Activated gamma-delta T cell treated with anti-CD3 and anti-CD28 coated beads, Interleukin-2, amount 50 U/mL, for 16 hours (primary cell): ENCODE data around the gene ABRACL.

Experiments used
- DNase-seq: peaks from one replicate; pipeline ENCODE4 v3.0.0-alpha.2; 2020; ENCODE audit warnings: low read depth

ABRACL gene

DNA sequence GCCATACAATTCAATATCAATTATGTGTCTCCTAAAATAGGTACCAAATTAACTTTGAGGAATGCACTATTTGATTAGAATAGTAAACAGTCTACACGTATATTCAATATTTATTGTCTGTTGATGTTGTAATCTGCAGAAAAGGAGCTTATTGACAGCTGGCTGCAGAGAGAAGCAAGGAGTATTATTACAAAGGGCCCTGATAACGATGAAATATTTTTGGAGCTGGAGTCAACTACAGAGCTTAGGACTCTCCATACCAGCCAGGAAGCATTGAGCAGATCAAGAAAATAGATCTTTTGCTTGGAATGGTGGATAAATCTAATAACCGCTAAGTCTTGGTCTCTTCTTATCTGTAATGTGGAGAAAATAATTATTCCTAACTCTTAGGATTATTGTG lies 25.5 kb downstream of the ABRACL start:
- DNase-seq: no peak

DNA sequence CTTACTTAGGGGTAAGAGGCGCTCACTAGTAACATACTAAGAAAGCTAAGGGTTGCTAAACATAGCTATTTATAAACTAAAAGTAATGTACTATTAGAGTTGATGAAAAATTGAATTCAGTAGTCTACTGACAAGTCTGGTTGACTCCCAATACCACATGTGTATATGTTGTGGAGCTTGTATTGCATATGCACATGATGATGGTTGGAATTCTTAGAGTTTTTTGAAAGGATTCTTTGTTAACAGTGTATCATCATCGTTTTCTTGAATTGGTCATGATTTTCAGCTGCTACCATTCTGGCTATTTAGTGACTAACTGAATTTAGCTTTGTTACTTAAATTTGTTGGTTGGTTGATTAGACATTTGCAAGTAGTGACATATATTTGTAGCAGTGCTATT lies 27.2 kb downstream of the ABRACL start:
- no peak for DNase-seq

DNA sequence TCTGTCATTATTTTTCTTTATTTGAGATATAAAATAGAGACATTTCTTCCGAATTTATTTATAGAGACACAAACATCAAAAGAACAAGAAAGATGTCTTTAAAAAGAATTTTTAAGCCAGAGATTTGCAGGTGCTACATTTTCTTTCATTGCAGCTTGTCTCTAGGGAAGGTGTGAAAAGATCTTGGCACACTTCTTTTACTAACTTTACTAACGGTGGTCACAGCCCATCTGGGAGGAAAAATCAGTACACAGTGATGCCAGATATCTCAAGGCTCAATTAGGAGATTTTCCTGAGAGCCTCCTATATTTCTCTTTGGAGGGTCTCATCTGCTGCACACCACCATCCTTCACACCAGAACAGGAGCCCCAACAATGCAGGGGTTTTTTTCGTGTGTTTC lies 29.5 kb downstream of the ABRACL start:
- DNase-seq: no peak

DNA sequence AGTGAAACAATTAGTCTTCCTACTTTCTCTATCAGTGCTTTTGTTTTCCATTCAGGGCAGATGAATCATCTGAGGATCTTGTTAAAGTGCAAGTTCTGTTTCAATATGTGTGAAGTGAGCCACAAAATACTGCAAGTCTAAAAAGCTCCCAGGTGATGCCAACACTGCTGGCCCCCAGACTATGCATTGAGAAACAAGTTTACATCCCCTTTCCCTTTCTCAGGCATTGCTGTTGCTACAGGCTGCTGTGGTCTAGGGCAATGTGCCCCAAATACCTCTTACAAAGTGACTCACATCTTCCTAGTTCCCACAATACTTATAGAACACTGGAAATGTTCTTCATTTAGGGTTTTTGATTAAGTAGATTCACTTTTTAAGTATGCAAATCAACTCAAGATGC lies 31.8 kb downstream of the ABRACL start:
- no peak for DNase-seq

DNA sequence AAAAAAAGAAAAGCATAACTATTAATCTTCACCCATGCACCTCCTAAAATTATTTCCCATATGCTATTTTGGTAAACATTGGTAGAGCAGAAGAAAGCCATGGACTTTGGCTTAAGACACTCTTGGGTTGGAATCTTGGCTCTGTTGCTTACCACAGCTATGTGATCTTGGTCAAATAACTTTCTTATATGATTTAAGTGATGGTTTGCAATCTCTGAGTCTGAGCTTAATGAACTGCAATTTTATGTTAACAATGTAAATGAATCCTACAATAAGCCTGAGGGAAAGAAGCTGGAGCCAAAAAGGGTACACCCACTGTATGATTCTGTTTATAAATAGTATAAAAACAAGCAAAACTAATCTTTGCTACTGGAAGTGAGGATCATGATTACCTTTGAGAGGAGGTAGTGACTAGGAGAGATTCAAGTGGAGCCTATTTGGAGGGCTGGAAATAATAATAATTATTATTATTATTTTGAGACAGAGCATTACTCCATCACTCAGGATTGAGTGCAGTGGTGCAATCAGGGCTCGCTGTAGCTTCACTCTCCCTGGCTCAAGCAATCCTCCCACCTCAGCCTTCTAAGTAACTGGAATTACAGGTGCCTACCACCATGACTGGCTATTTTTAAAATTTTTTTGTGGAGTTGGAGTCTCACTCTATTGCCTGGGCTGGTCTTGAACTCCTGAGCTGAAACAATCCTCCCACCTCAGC lies 34.5 kb downstream of the ABRACL start:
- DNase-seq: no peak

DNA sequence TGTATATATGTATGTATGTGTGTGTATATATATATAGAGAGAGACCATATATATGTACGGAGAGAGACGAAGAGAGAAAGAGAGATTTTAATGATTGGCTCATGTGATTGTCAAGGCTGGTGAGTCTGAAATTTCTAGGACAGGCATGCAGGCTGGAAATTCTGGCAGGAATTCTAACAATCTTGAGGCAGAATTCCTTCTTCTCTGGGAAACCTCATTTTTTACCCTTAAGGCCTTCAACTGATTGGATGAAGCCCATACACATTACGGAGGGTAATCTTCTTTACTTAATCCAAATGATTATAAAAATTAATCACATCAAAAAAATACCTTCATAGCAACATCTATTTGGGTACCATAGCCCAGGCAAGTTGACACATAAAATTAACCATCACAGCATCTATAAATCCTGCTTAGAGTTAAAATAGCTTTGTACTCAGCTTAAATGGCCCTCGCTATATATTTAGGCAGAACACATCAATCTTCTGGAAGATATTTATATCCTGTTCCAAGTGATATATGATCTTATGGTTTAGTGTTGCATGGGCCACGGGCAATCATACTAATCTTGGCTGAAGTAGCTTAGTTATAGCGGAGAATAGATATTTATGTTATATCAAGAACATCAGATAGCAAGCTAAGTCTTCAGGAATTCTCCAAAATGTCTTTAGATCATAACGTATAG lies 36.6 kb downstream of the ABRACL start:
- DNase-seq: no peak

DNA sequence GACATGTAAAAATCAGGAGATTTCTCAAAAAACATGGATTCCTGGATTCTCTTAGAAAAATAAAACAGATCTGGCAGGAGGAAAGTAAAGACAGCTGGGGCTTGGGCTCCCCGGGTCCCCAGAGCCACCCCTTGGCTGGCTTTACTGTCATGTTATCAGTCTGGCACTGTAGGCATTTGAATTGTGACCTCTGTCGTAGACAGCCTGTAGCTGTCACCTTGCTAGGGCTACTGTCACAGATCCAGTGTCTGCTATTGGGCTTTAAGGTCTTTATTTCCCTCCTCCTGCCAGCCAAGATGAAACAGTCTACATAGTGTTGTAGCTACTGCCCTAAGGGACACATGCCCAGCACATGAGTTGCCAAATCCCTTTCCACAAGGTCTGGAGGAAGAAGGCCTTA lies 37.5 kb downstream of the ABRACL start:
- DNase-seq: no peak

DNA sequence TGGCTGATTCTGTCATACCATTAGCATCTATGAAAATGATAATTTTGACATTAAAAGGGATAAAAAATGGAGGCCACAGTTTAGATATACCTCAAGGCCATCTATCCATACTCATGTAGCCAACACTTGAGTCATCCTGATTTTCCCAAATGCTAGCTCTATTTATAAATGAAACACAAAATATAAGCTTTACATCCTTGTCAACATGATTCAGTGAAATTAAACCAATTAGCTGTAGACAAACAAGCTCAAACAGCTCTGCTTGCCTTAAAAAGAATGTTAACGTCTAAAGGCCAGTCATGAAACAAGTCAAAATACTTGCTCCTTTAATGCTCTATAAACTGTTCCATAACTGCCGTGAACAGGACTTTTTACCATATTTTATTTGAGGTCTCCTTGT lies 40.3 kb downstream of the ABRACL start:
- no peak for DNase-seq

DNA sequence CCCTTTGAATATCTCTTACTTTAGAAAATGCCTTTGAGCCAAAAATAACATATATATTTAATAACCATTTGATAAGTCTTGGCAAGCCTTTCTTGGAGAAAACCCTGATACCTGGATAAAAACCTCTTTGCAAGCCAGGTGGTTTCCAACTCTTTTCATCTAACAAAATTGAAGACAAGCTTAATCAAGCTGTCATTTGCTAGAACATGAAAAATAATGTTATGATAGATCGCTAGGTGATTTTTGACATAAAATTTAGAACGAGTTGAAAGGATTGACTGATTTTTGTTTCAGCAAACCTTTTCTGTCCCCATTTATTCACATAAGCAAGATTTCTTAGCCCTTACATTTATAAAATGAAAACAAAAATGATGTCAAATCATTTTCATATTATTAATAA lies 44.6 kb downstream of the ABRACL start:
- no peak for DNase-seq

DNA sequence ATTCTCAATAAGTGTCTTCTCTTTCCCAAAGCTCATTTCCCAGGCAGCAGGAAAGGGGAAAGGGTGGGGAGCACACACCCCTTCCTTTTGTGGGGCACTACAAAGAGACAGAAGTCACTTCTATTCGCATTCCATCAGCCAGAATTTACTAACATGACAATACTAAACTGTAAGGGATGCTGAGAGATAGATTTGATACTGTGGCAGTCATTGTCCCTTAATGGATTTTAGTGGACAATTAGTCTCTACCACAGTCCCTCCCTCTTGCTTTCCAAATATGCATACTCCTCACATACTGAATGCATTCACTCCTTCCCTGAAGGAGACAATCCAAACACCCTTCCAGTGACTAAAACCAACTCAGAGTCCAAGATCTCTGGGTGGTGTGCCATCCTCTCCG lies 50.5 kb downstream of the ABRACL start:
- no peak for DNase-seq

DNA sequence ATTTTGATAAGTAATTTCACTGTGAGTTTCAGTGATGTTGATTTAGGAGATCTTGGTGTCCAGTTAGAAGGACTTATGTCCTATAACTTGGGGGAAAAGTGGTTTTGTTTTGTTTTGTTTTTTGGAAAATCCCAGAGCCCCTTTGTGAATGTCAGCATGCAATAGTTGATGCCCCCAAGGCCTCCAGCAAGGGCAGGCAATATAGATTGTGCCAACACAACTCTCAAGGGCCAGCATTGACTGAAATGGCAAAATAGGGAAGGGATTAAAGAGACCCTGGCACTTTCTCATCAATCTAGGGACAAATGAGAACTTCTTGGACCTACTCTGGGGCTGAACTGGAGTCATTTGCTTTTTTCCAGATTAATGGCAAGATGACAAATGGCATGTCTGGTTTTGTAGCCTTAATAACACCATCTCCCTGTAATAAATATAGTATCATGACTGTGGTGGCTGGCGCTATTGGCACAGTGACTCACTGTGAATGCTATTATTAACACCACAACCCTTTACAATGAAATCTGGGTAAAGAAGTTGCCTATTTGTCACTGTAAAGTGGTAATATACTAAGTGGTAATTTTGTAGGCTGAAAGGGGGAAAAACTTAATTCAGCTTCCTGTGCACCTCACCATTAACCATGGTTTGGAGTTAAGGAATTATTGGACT lies 51.8 kb downstream of the ABRACL start:
- no peak for DNase-seq

DNA sequence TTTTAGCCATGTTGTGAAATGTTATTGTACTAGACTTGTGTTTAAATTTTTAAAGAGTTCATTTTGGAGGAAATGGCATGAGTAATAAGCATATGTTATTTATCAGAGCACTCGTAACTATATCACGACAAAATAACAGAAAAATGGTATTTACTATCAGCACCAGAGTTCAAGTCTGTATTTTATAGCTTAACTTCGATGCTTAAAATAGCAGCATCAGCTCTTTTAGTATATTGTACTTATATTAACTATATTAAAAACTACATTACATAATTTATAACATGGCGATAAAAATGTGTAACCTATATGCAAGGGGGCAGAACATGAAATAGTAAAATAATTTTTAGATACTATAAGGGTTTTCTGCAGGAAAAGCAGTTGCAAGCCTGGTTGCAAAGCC lies 52.9 kb downstream of the ABRACL start:
- no peak for DNase-seq

DNA sequence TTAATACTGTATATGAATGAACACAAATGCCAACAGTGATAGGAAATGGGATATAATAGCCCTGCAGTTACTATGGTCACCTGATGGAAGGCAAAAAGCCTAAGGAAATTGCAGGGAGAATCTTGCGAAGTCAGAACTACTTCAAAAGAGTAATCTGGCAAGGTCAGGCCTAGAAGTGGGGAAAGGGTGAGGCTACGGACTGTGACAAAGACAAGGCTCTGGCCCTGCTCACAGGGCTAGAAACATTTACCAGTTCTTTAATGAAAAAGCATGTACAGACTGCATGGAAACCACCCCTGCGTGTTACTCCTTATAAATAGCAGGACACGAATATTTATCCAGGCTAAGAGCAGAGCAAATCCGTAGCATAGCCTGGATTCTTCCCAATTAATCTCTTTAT lies 53.8 kb downstream of the ABRACL start:
- DNase-seq: no peak

DNA sequence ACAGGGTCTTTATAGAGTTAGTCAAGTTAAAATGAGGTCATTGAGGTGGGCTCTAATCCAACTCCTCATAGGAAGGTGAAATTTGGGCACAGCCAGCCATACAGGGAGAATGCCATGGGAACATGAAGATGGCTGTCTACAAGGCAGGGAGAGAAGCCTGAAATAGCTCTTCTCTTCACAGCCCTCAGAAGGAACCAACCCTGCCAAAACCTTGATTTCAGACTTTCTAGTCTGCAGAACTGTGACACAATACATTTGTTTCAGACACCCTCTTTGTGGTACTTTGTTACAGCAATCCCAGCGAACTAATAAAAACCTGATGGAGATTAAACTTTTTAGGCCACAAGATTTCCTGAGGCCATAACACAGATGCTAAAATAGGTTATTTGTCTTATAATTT lies 63.3 kb downstream of the ABRACL start:
- DNase-seq: no peak
